Heart right ventricle (tissue), 16 donors: ENCODE data around the gene ANKRD49. TPM values are rescaled to one million over a fixed set of nuclear protein-coding genes. Genes with fewer than 3 reads are reported as not detected.
"Not testable (repeated sequence)": the region's sequence is repeated elsewhere in the genome, so short reads cannot be mapped to it uniquely, and the experiment has no call there.

Experiments used
- ATAC-seq, 8 donors: fragments of 200-7000 bp; cut with Tn5 transposase; one replicate each; pipeline ENCODE4 v1.9.1; 2020; ENCODE audit warnings: mild to moderate bottlenecking in 8 of 8, moderate library complexity in 8 of 8, moderate number of reproducible peaks in 1 of 8
- DNase-seq, 2 donors: peaks; one replicate each; pipeline ENCODE4 v3.0.0-alpha.2; 2020
- H3K27ac ChIP-seq, 10 donors: fragments of 200-600 bp; sonication (generic) in 2 of 10; one replicate each; pipeline versions ENCODE4 v1.5.0 to v1.8.0; 2020 to 2022; ENCODE audit warnings: mild to moderate bottlenecking in 3 of 10
- H3K27me3 ChIP-seq, 7 donors: fragments of 200-600 bp; one replicate each; pipeline ENCODE4 v1.8.0; 2021 to 2022; ENCODE audit warnings: mild to moderate bottlenecking in 2 of 7
- H3K36me3 ChIP-seq, 9 donors: fragments of 200-600 bp; sonication (generic) in 1 of 9; one replicate each; pipeline versions ENCODE4 v1.5.0 to v1.8.0; 2020 to 2022; ENCODE audit warnings: mild to moderate bottlenecking in 2 of 9
- H3K4me1 ChIP-seq, 9 donors: fragments of 200-600 bp; sonication (generic) in 1 of 9; one replicate each; pipeline versions ENCODE4 v1.5.0 to v1.8.0; 2020 to 2022; ENCODE audit warnings: mild to moderate bottlenecking in 4 of 9
- H3K4me3 ChIP-seq, 10 donors: fragments of 200-600 bp; sonication (generic) in 2 of 10; one replicate each; pipeline versions ENCODE4 v1.5.0 to v1.8.0; 2020 to 2022; ENCODE audit warnings: mild to moderate bottlenecking in 7 of 10, moderate library complexity in 2 of 10
- H3K9me3 ChIP-seq, 11 donors: fragments of 200-600 bp in 10 of 11; sonication (generic) in 2 of 11; one replicate each; pipeline versions ENCODE4 v1.5.0 to v1.8.0; 2013 to 2022; ENCODE audit warnings: mild to moderate bottlenecking in 2 of 11, control low read depth in 1 of 11, moderate library complexity in 1 of 11
- WGBS, 2 donors: extraction: QIAGEN DNeasy Blood & Tissue Kit; methylation state at CpG; one replicate each; pipeline ENCODE4 v1.1.7; 2013; ENCODE audit warnings: inconsistent platforms in 1 of 2; 5-methylcytosine and 5-hydroxymethylcytosine counted together
- intact Hi-C, 10 donors: fragments of 100-400 bp; cut with DNase I; formaldehyde crosslinking; loops; one replicate each; pipeline versions ENCODE4 v1.11.1 to v1.14.2; 2022
- polyA plus RNA-seq, 2 donors: library from polyadenylated mRNA; stranded (reverse); fragments of 200-250 nt; gene quantifications; one replicate each; pipeline ENCODE4 v1.2.3, GENCODE V29; 2013
- total RNA-seq, 10 donors: library from RNA; stranded (reverse); fragmentation: NEBNext Ultra II Directional in 3 of 10; extraction: Animal tissue kit (Norgen Biotek cat#: 25700) in 3 of 10; gene quantifications; one replicate each; pipeline versions ENCODE4 v1.2.1 to v1.2.4, GENCODE V29; 2021 to 2023
- TF ChIP-seq, protein P1 (sequence below), 9 donors: fragments of 200-600 bp; sonication (generic) in 2 of 9; IDR thresholded peaks; one replicate each; pipeline versions ENCODE4 v1.5.0 to v1.8.0; 2021 to 2022; ENCODE audit warnings: antibody characterized with exemption in 9 of 9, mild to moderate bottlenecking in 5 of 9, moderate library complexity in 1 of 9
- donor health status: Arrhythmogenic right ventricular cardiomyopathy.
- donor health status: ischemic (EF 13 %, LVEDD 7.1; RV severe dilation, severe dysfunction).
- donor health status: healthy with polysubstance abuse.
- donor health status: DM: no; HTN: yes; CAD: no.
- donor health status: DM: no; HTN: no; CAD: no.
- donor health status: ischemic (EF 25% LVEDD 6.9; RV normal size, moderate dysfunction).
- donor health status: ischemic (EF 25% LVEDD 5.7; RV mildly dilated, moderate dysfunction).
- donor health status: healthy.
- donor health status: DM: yes; HTN: yes; CAD: no.
- donor health status: Ischemic cardiomyopathy.
- donor health status: ischemic (EF 35%, LVEDD 5.7; RV mildly dilated, moderate dysfunction).
- donor health status: nonischemic (EF 11% LVEDD 7.7; RV severe dilation, severe dysfunction).
- donor health status: DM: yes; HTN: yes; CAD: no.
- donor health status: PGD.
- donor health status: ischemic (EF 29% LVEDD 5.4; RV normal size, mild dysfunction).
- donor health status: nonischemic (EF 23%, LVEDD 6.1; RV moderate dilation, normal function).

The ANKRD49 gene
- total and polyA plus RNA-seq, 12 donors = 1.9 to 12.8 (median 5.0) TPM

GRCh38 chr11:94504689-94505293 lies 11.0 kb downstream of the ANKRD49 start:
- TF ChIP-seq, protein P1, sequence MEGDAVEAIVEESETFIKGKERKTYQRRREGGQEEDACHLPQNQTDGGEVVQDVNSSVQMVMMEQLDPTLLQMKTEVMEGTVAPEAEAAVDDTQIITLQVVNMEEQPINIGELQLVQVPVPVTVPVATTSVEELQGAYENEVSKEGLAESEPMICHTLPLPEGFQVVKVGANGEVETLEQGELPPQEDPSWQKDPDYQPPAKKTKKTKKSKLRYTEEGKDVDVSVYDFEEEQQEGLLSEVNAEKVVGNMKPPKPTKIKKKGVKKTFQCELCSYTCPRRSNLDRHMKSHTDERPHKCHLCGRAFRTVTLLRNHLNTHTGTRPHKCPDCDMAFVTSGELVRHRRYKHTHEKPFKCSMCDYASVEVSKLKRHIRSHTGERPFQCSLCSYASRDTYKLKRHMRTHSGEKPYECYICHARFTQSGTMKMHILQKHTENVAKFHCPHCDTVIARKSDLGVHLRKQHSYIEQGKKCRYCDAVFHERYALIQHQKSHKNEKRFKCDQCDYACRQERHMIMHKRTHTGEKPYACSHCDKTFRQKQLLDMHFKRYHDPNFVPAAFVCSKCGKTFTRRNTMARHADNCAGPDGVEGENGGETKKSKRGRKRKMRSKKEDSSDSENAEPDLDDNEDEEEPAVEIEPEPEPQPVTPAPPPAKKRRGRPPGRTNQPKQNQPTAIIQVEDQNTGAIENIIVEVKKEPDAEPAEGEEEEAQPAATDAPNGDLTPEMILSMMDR (IDR thresholded peaks at IDR 0.05) = peak; percentile 40 to 81 (median 76)
- WGBS, 2 donors = 25 to 29% methylated on average over 3 of the region's 3 CpGs
- DNase-seq (no peak), ATAC-seq (no peak)
- H3K27me3 ChIP-seq = no peaks in the 10 kb centered on the region
- H3K36me3 ChIP-seq = peaks cover 0 to 30% (median 5%) of the 10 kb centered on the region in 9 donors
- intact Hi-C loops = loop anchor here in 5 of 10 donors (2.0 to 10.0 kb wide), 4 partner anchors 607 to 612 kb away; no protein-coding TSS in a partner anchor
- no peak overlapping the region for H3K27ac ChIP-seq
- H3K4me3 ChIP-seq = no peak overlapping the region
- H3K9me3 ChIP-seq = no peaks in the 10 kb centered on the region
- H3K4me1 ChIP-seq = no peaks in the 10 kb centered on the region

- not testable (repeated sequence) for H3K9me3 ChIP-seq, H3K4me1 ChIP-seq, DNase-seq, H3K4me3 ChIP-seq, H3K27ac ChIP-seq, ATAC-seq, H3K27me3 ChIP-seq
- 88 to 91% methylated on average over 5 of the region's 5 CpGs for WGBS, 2 donors
- intact Hi-C loops = loop anchor here in 2 of 10 donors (5.0 to 10.0 kb wide), 2 partner anchors 612 to 614 kb away; no protein-coding TSS in a partner anchor
- H3K36me3 ChIP-seq = peaks cover 0 to 13% (median 0%) of the 10 kb centered on the region in 9 donors
Measured at GRCh38 chr11:94506513-94506912, 12.7 kb downstream of the ANKRD49 start.

GRCh38 chr11:94507485-94507884 lies 13.7 kb downstream of the ANKRD49 start:
- no peak overlapping the region for H3K4me3 ChIP-seq
- peaks cover 0 to 8% (median 5%) of the 10 kb centered on the region in 9 donors for H3K4me1 ChIP-seq
- TF ChIP-seq, protein P1 (IDR thresholded peaks at IDR 0.05) = no peak
- no peak for DNase-seq
- ATAC-seq = no peak
- no peak overlapping the region for H3K27ac ChIP-seq
- 66 to 67% methylated on average over 4 of the region's 4 CpGs for WGBS, 2 donors
- intact Hi-C loops = loop anchor here in 2 of 10 donors (5.0 to 10.0 kb wide), 2 partner anchors 613 to 615 kb away; no protein-coding TSS in a partner anchor
- peaks cover 0 to 8% (median 0%) of the 10 kb centered on the region in 7 donors for H3K27me3 ChIP-seq
- H3K36me3 ChIP-seq = peaks cover 0 to 3% (median 0%) of the 10 kb centered on the region in 9 donors
- H3K9me3 ChIP-seq = no peaks in the 10 kb centered on the region

DNA sequence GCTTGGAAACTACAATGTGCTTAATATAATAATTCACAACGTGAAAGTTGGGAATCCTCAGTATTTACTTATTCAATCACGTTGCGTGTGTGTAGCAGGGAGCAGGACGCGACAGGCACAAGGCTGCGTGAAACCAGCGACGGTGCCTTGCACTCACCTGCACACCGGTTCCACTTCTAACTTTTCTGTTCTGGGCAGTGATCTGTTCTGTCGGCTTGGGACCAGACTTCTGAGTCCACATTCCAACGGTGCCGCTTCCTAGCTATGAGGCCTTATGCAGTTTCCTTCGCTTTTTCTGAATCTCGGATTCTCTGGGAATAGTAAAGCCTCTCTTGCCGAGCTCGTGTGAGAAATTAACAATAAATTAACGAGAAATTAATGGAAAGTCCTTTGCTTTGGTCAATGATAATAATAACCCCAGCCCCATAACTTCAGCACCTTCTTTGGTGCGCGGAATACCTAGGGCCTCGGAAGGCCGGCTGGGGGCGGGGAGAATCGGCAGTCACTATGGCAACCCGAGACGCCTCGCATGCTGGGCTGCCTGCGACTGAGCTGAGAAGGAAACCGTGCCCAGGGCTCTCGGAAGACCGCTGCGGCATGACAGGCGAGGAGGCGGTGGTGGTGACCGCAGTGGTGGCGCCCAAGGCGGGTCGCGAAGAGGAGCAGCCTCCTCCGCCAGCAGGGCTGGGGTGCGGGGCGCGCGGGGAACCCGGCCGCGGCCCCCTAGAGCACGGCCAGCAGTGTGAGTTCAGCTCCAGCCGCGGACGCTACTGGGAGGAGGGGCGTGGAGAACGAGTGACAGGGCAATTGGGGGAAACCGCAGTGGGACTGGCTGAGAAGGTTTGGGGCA lies 18.4 kb downstream of the ANKRD49 start, which contains the start of gene C11orf97:
Gene C11orf97, plus strand, starts transcription at position 530 of the 850 bp plus-strand sequence. Its CDS starts 68 bp downstream, at position 598.
- Histone ChIP-seq H3K4me1 (peaks cover 0 to 13% (median 5%) of the 10 kb centered on the region in 9 donors), H3K27me3 (peaks cover 0 to 15% (median 6%) of the 10 kb centered on the region in 7 donors), H3K36me3 (no peaks in the 10 kb centered on the region), H3K27ac (no peak within 1 kb of the TSS), H3K4me3 (peak within 1 kb of the TSS; percentile 18 to 66 (median 57)), H3K9me3 (no peaks in the 10 kb centered on the region)
- DNase-seq (peak; percentile 45 to 61), ATAC-seq (peak; percentile 70 to 87 (median 76))
- TF ChIP-seq, protein P1 (IDR thresholded peaks at IDR 0.05) = no peak
- WGBS, 2 donors = 15 to 17% methylated on average over 53 of the region's 53 CpGs
- intact Hi-C loops = no loop called here
